Suprapubic skin (tissue), 4 donors: ENCODE measurements around the gene ANK2. TPM values are rescaled to one million over a fixed set of nuclear protein-coding genes. Genes with fewer than 3 reads are reported as not detected.

Experiments used
- DNase-seq, 2 donors: peaks; one replicate each; pipeline ENCODE4 v3.0.0-alpha.2; 2019; ENCODE audit warnings: low spot score in 2 of 2
- H3K27ac ChIP-seq: fragments of 200-600 bp; sonication (generic); one replicate; pipeline ENCODE4 v1.5.1; 2019
- H3K27me3 ChIP-seq: fragments of 200-600 bp; sonication (generic); one replicate; pipeline ENCODE4 v1.5.1; 2019
- H3K36me3 ChIP-seq: fragments of 200-600 bp; sonication (generic); one replicate; pipeline ENCODE4 v1.5.1; 2019
- H3K4me1 ChIP-seq: fragments of 200-600 bp; sonication (generic); one replicate; pipeline ENCODE4 v1.5.1; 2019
- H3K4me3 ChIP-seq: fragments of 200-600 bp; sonication (generic); one replicate; pipeline ENCODE4 v1.5.1; 2019; ENCODE audit warnings: mild to moderate bottlenecking
- H3K9me3 ChIP-seq: fragments of 200-600 bp; sonication (generic); one replicate; pipeline ENCODE4 v1.5.1; 2019
- CTCF ChIP-seq, 2 donors: fragments of 200-600 bp in 1 of 2; fragments of 450-650 bp in 1 of 2; sonication (generic) in 1 of 2; IDR thresholded peaks; one replicate each; pipeline ENCODE4 v1.5.1; 2016 to 2019; ENCODE audit warnings: antibody characterized with exemption in 2 of 2, mild to moderate bottlenecking in 1 of 2, moderate library complexity in 1 of 2
- EP300 ChIP-seq: sonication (generic); formaldehyde crosslinking; IDR thresholded peaks from one replicate; pipeline ENCODE4 v1.6.1; 2017; ENCODE audit warnings: antibody characterized with exemption
- POLR2A ChIP-seq, 2 donors: fragments of 450-650 bp; IDR thresholded peaks; one replicate each; pipeline ENCODE4 v1.6.1; 2017; ENCODE audit warnings: antibody characterized with exemption in 2 of 2, mild to moderate bottlenecking in 2 of 2, moderate library complexity in 2 of 2
- POLR2AphosphoS5 ChIP-seq, 3 donors: sonication (generic); formaldehyde crosslinking; IDR thresholded peaks; one replicate each; pipeline ENCODE4 v1.6.1; 2017; ENCODE audit warnings: antibody characterized with exemption in 3 of 3
- WGBS: methylation state at CpG from one replicate; pipeline ENCODE4 v1.1.5; 2018; 5-methylcytosine and 5-hydroxymethylcytosine counted together
- total RNA-seq, 4 donors: library from RNA; depleted of rRNA; stranded (reverse); fragments of >200 nt; gene quantifications; one replicate each; pipeline ENCODE4 v1.1.0, GENCODE V29; 2016

Gene ANK2
- total RNA-seq, 4 donors from 2014 or later = 7.7 to 15.2 (median 11.2) TPM

GRCh38 chr4:113327494-113327893, 278.0 kb downstream of the ANK2 start:
- Histone ChIP-seq H3K4me3 (no peak overlapping the region), H3K9me3 (no peaks in the 10 kb centered on the region), H3K27ac (no peak overlapping the region), H3K36me3 (no peaks in the 10 kb centered on the region), H3K27me3 (no peaks in the 10 kb centered on the region), H3K4me1 (no peaks in the 10 kb centered on the region)
- WGBS = 72% methylated on average over 4 of the region's 4 CpGs
- no peak for TF ChIP-seq POLR2AphosphoS5 (IDR thresholded peaks at IDR 0.05)
- no peak for TF ChIP-seq POLR2A (IDR thresholded peaks at IDR 0.05)
- no peak for TF ChIP-seq EP300
- no peak for TF ChIP-seq CTCF (IDR thresholded peaks at IDR 0.05)
- DNase-seq = no peak

GRCh38 chr4:113328514-113328913, 279.1 kb downstream of the ANK2 start:
- Histone ChIP-seq H3K27ac (no peak overlapping the region), H3K4me1 (no peaks in the 10 kb centered on the region), H3K27me3 (no peaks in the 10 kb centered on the region), H3K4me3 (no peak overlapping the region), H3K36me3 (peaks cover 3% of the 10 kb centered on the region), H3K9me3 (no peaks in the 10 kb centered on the region)
- TF ChIP-seq POLR2A (IDR thresholded peaks at IDR 0.05) = no peak
- no peak for DNase-seq
- WGBS = 98% methylated on average over 3 of the region's 3 CpGs

GRCh38 chr4:113330200-113330599, 280.7 kb downstream of the ANK2 start:
- no peak overlapping the region for H3K4me3 ChIP-seq
- no peak overlapping the region for H3K27ac ChIP-seq
- no peak for DNase-seq
- no peaks in the 10 kb centered on the region for H3K27me3 ChIP-seq
- TF ChIP-seq CTCF (IDR thresholded peaks at IDR 0.05) (no peak), EP300 (no peak), POLR2AphosphoS5 (IDR thresholded peaks at IDR 0.05) (no peak), POLR2A (IDR thresholded peaks at IDR 0.05) (no peak)
- peaks cover 3% of the 10 kb centered on the region for H3K36me3 ChIP-seq
- H3K4me1 ChIP-seq = no peaks in the 10 kb centered on the region
- H3K9me3 ChIP-seq = no peaks in the 10 kb centered on the region
- WGBS = 93% methylated on average over 12 of the region's 12 CpGs

- H3K36me3 ChIP-seq = peaks cover 3% of the 10 kb centered on the region
- H3K4me1 ChIP-seq = no peaks in the 10 kb centered on the region
- no peak for DNase-seq
- no peaks in the 10 kb centered on the region for H3K9me3 ChIP-seq
- no peak overlapping the region for H3K4me3 ChIP-seq
- no peak for TF ChIP-seq POLR2AphosphoS5 (IDR thresholded peaks at IDR 0.05)
- TF ChIP-seq POLR2A (IDR thresholded peaks at IDR 0.05) = no peak
- TF ChIP-seq EP300 = no peak
- TF ChIP-seq CTCF (IDR thresholded peaks at IDR 0.05) = no peak
- H3K27me3 ChIP-seq = no peaks in the 10 kb centered on the region
- 71% methylated on average over 6 of the region's 6 CpGs for WGBS
- no peak overlapping the region for H3K27ac ChIP-seq
Observed at GRCh38 chr4:113331811-113332210, 282.4 kb downstream of the ANK2 start.

GRCh38 chr4:113332701-113333100, 283.2 kb downstream of the ANK2 start:
- no peaks in the 10 kb centered on the region for H3K4me1 ChIP-seq
- H3K9me3 ChIP-seq = no peaks in the 10 kb centered on the region
- WGBS = 86% methylated on average over 5 of the region's 5 CpGs
- no peaks in the 10 kb centered on the region for H3K27me3 ChIP-seq
- no peak overlapping the region for H3K4me3 ChIP-seq
- no peak for DNase-seq
- H3K27ac ChIP-seq = no peak overlapping the region
- H3K36me3 ChIP-seq = peaks cover 3% of the 10 kb centered on the region
- TF ChIP-seq CTCF (IDR thresholded peaks at IDR 0.05) (no peak), EP300 (no peak), POLR2A (IDR thresholded peaks at IDR 0.05) (no peak), POLR2AphosphoS5 (IDR thresholded peaks at IDR 0.05) (no peak)

GRCh38 chr4:113335746-113336145, 286.3 kb downstream of the ANK2 start:
- H3K4me3 ChIP-seq = no peak overlapping the region
- H3K9me3 ChIP-seq = no peaks in the 10 kb centered on the region
- H3K36me3 ChIP-seq = peaks cover 3% of the 10 kb centered on the region
- TF ChIP-seq EP300 = no peak
- TF ChIP-seq CTCF (IDR thresholded peaks at IDR 0.05) = no peak
- TF ChIP-seq POLR2A (IDR thresholded peaks at IDR 0.05) = no peak
- no peak for TF ChIP-seq POLR2AphosphoS5 (IDR thresholded peaks at IDR 0.05)
- H3K27me3 ChIP-seq = no peaks in the 10 kb centered on the region
- 88% methylated on average over 10 of the region's 10 CpGs for WGBS
- no peaks in the 10 kb centered on the region for H3K4me1 ChIP-seq
- no peak overlapping the region for H3K27ac ChIP-seq
- DNase-seq = no peak
